Fibroblast of villous mesenchyme (primary cell): ENCODE measurements around the gene ABCB11. TPM values are rescaled to one million over a fixed set of nuclear protein-coding genes. Genes with fewer than 3 reads are reported as not detected.
"Not testable (repeated sequence)": the region's sequence is repeated elsewhere in the genome, so short reads cannot be mapped to it uniquely, and the experiment has no call there.

ENCODE experiments used
- DNase-seq: peaks from one replicate; pipeline ENCODE4 v3.0.0-alpha.2; 2010; ENCODE audit warnings: low read depth
- H3K4me3 ChIP-seq: 2 replicates; pipeline ENCODE4 v1.5.1; 2011; ENCODE audit warnings: low read depth, mild to moderate bottlenecking, low read length
- total RNA-seq: library from RNA; depleted of rRNA; stranded (reverse); fragments of >200 nt; gene quantifications from 2 replicates; pipeline ENCODE4 v1.2.3, GENCODE V29; 2012
- TF ChIP-seq, protein P1 (sequence below): IDR thresholded peaks from 2 replicates; pipeline ENCODE4 v1.5.1; 2012; ENCODE audit warnings: low read depth, mild to moderate bottlenecking, low read length; ENCODE audit not compliant: insufficient read depth

The ABCB11 gene
- total RNA-seq, 1 donor = under 0.01 TPM

DNA sequence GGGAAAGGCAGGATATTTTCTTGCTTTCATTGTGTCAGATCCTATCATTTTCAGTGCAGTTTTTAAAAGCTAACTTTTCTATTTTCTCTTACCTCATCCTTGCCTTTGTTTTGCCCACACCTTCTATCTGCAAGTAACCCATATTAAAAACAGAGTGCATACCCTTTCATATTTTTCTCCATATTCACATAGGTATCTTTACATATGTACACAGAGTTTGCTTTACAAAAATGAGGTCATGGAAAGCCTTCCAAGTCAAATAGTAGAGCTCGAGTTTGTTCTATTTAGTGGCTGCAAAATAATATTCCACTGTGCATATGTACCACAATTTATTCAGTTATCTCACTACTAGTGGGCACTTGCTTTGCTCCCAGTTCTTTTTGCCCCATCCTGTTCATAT, 34.3 kb upstream of the ABCB11 start:
- TF ChIP-seq, protein P1, sequence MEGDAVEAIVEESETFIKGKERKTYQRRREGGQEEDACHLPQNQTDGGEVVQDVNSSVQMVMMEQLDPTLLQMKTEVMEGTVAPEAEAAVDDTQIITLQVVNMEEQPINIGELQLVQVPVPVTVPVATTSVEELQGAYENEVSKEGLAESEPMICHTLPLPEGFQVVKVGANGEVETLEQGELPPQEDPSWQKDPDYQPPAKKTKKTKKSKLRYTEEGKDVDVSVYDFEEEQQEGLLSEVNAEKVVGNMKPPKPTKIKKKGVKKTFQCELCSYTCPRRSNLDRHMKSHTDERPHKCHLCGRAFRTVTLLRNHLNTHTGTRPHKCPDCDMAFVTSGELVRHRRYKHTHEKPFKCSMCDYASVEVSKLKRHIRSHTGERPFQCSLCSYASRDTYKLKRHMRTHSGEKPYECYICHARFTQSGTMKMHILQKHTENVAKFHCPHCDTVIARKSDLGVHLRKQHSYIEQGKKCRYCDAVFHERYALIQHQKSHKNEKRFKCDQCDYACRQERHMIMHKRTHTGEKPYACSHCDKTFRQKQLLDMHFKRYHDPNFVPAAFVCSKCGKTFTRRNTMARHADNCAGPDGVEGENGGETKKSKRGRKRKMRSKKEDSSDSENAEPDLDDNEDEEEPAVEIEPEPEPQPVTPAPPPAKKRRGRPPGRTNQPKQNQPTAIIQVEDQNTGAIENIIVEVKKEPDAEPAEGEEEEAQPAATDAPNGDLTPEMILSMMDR = no peak
- H3K4me3 ChIP-seq = no peak overlapping the region
- DNase-seq = no peak

DNA sequence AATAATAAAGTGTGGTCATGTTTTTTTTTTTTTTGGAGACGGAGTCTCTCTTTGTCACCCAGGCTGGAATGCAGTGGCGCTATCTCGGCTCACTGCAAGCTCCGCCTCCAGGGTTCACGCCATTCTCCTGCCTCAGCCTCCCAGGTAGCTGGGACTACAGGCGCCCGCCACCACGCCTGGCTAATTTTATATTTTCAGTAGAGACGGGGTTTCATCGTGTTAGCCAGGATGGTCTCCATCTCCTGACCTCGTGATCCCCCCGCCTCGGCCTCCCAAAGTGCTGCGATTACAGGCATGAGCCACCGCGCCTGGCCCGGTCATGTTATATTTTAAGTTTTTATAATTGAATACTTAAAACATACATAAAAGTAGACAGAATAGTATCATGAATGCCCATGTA, 33.1 kb upstream of the ABCB11 start:
- not testable (repeated sequence) for DNase-seq, H3K4me3 ChIP-seq

- DNase-seq, H3K4me3 ChIP-seq: not testable (repeated sequence)
Observed at GRCh38 chr2:169054575-169054974, 23.5 kb upstream of the ABCB11 start.

GRCh38 chr2:169050476-169051240, 19.5 kb upstream of the ABCB11 start:
- DNase-seq = no peak
- H3K4me3 ChIP-seq = no peak overlapping the region
- TF ChIP-seq, protein P1 = no peak

DNA sequence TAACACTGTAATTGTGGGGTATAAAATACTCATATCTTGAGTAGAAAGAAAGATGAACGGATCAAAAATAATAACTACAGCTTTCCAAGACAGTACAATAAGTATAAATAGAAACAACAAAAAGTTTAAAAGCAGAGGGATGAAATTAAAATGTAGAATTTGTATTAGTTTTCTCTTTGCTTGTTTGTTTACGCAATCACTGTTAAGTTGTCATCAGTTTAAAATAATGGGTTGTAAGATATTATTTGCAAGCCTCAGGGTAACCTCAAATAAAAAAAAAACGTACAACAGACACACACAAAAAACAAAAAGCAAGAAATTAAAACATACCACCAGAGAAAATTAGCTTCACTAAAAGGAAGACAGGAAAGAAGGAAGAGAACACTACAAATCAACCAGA, 18.0 kb upstream of the ABCB11 start:
- TF ChIP-seq, protein P1 = no peak
- DNase-seq = no peak

GRCh38 chr2:169047256-169048250, 16.4 kb upstream of the ABCB11 start:
- no peak for DNase-seq
- TF ChIP-seq, protein P1 = no peak

More for the DNA sequence above, 18.0 kb upstream of the ABCB11 start:
- no peak overlapping the region for H3K4me3 ChIP-seq

GRCh38 chr2:169046440-169047151, 15.5 kb upstream of the ABCB11 start:
- TF ChIP-seq, protein P1 = no peak
- no peak overlapping the region for H3K4me3 ChIP-seq
- DNase-seq = no peak

More at GRCh38 chr2:169047256-169048250, 16.4 kb upstream of the ABCB11 start:
- no peak overlapping the region for H3K4me3 ChIP-seq
